Endothelial cell of umbilical vein (primary cell): ENCODE data around the gene FAM217A. TPM values are rescaled to one million over a fixed set of nuclear protein-coding genes. Genes with fewer than 3 reads are reported as not detected.

Experiments used
- BruUV-seq: library from RNA; stranded (reverse); fragments of 400-500 nt; replicated peaks from 2 replicates; lab custom pipeline; 2021; lab: Mats Ljungman, UMichigan
- CTCF ChIA-PET: fragments of 300-600, 350-600 bp; sonication (Branson Sonifier 250); formaldehyde crosslinking; loops from one replicate; lab custom pipeline; 2021; ENCODE audit warnings: antibody characterized with exemption, inconsistent platforms; lab: Charles Lee
- POLR2A ChIA-PET: fragments of 300-600, 350-600 bp; sonication (Branson Sonifier 250); formaldehyde crosslinking; loops from one replicate; lab custom pipeline; 2021; ENCODE audit warnings: antibody characterized with exemption, inconsistent platforms; lab: Charles Lee
- DNase-seq: peaks from one replicate; pipeline ENCODE4 v3.0.0-alpha.2; 2011; ENCODE audit warnings: low read depth, low spot score
- FAIRE-seq: peaks from 2 replicates; lab custom pipeline; 2011; peaks lifted over from hg19 to GRCh38; lab: Jason Lieb, UNC
- H2AFZ ChIP-seq: 2 replicates; pipeline ENCODE4 v1.6.0; 2012; ENCODE audit warnings: low read depth, low read length, control low read depth, inconsistent platforms
- H3K27ac ChIP-seq: 2 replicates; pipeline ENCODE4 v1.5.1; 2011; ENCODE audit warnings: low read depth, mild to moderate bottlenecking, control low read depth, low read length, moderate library complexity; ENCODE audit not compliant: insufficient read depth
- H3K27me3 ChIP-seq, 2 experiments: 2 replicates each; pipeline versions ENCODE4 v1.6.0 to v1.6.1; 2011; ENCODE audit warnings: low read length in 2 of 2, mixed read lengths in 1 of 2; ENCODE audit not compliant: control insufficient read depth in 2 of 2, insufficient read depth in 2 of 2
- H3K36me3 ChIP-seq, 2 experiments: 2 replicates in 1 of 2; 3 replicates in 1 of 2; pipeline ENCODE4 v1.5.1; 2011; ENCODE audit warnings: low read length in 2 of 2, mild to moderate bottlenecking in 1 of 2, moderate library complexity in 1 of 2; ENCODE audit not compliant: control insufficient read depth in 2 of 2, insufficient read depth in 2 of 2; ENCODE audit errors: extremely low read depth in 1 of 2
- H3K4me1 ChIP-seq: 3 replicates; pipeline ENCODE4 v1.5.1; 2011; ENCODE audit warnings: mild to moderate bottlenecking, low read length; ENCODE audit not compliant: control insufficient read depth, insufficient read depth; ENCODE audit errors: extremely low read depth
- H3K4me2 ChIP-seq: 2 replicates; pipeline ENCODE4 v1.6.1; 2011; ENCODE audit warnings: low read length, control low read depth, mixed read lengths; ENCODE audit not compliant: insufficient read depth
- H3K4me3 ChIP-seq, 3 experiments: fragments of 200-600 bp in 1 of 3; sonication (generic), shearing (Covaris generic) in 1 of 3; replicated peaks in 1 of 3; 2 replicates each; pipeline ENCODE4 v1.5.1; 2011 to 2016; ENCODE audit warnings: control low read depth in 3 of 3, low read length in 3 of 3, mild to moderate bottlenecking in 2 of 3, inconsistent platforms in 1 of 3, low read depth in 1 of 3, moderate library complexity in 1 of 3; ENCODE audit not compliant: insufficient read depth in 1 of 3
- H3K79me2 ChIP-seq: 2 replicates; pipeline ENCODE4 v1.6.0; 2012; ENCODE audit warnings: low read length, inconsistent platforms; ENCODE audit not compliant: control insufficient read depth, insufficient read depth
- H3K9ac ChIP-seq: replicated peaks from 2 replicates; pipeline ENCODE3; 2011; ENCODE audit warnings: low read length, control low read depth; ENCODE audit not compliant: insufficient read depth; ENCODE audit errors: extremely low read depth
- H3K9me1 ChIP-seq: replicated peaks from 3 replicates; pipeline ENCODE4 v1.6.0; 2011; ENCODE audit warnings: mild to moderate bottlenecking, low read length; ENCODE audit not compliant: control insufficient read depth, insufficient read depth; ENCODE audit errors: extremely low read depth
- H3K9me3 ChIP-seq: replicated peaks from 2 replicates; pipeline ENCODE4 v1.5.1; 2012; ENCODE audit warnings: low read length, inconsistent platforms; ENCODE audit not compliant: control insufficient read depth, insufficient read depth
- H4K20me1 ChIP-seq: replicated peaks from 2 replicates; pipeline ENCODE3; 2011; ENCODE audit warnings: mild to moderate bottlenecking, low read length; ENCODE audit not compliant: control insufficient read depth, insufficient read depth; ENCODE audit errors: extremely low read depth
- EZH2 ChIP-seq: IDR thresholded peaks from 2 replicates; pipeline ENCODE4 v1.6.1; 2012; ENCODE audit warnings: borderline replicate concordance, low read depth, mild to moderate bottlenecking, moderate library complexity, low read length, inconsistent platforms; ENCODE audit not compliant: severe bottlenecking
- FOS ChIP-seq: IDR thresholded peaks from 2 replicates; pipeline ENCODE4 v1.6.1; 2011; ENCODE audit warnings: mild to moderate bottlenecking, low read length, moderate library complexity, borderline replicate concordance; ENCODE audit not compliant: insufficient read depth
- GATA2 ChIP-seq: IDR thresholded peaks from 2 replicates; pipeline ENCODE4 v1.7.0; 2011; ENCODE audit warnings: low read depth, mild to moderate bottlenecking, moderate library complexity, mixed read lengths, low read length; ENCODE audit not compliant: insufficient read length, insufficient read depth
- JUN ChIP-seq: IDR thresholded peaks from 2 replicates; pipeline ENCODE4 v1.6.1; 2011; ENCODE audit warnings: borderline replicate concordance, low read depth; ENCODE audit not compliant: insufficient read length, insufficient read depth
- MYC ChIP-seq: IDR thresholded peaks from one replicate; pipeline ENCODE4 v1.6.1; 2011; ENCODE audit warnings: mild to moderate bottlenecking, low read depth, low read length
- POLR2A ChIP-seq: IDR thresholded peaks from 2 replicates; pipeline ENCODE4 v1.6.1; 2012; ENCODE audit warnings: low read depth, mild to moderate bottlenecking, control low read depth, low read length
- POLR2AphosphoS5 ChIP-seq: IDR thresholded peaks from 2 replicates; pipeline ENCODE4 v1.6.1; 2012; ENCODE audit warnings: low read depth, mild to moderate bottlenecking, control low read depth, low read length, moderate library complexity; ENCODE audit not compliant: insufficient read depth
- dilution Hi-C: fragments of 300-500 bp; cut with MboI; formaldehyde crosslinking; loops from one replicate; pipeline ENCODE4 v1.15.0; 2019; ENCODE audit warnings: low sequenced_read_pairs; ENCODE audit not compliant: extremely low pct_ligation_motif_present
- intact Hi-C: fragments of 100-400 bp; cut with micrococcal nuclease; formaldehyde crosslinking; loops from one replicate; pipeline ENCODE4 v1.10.0; 2022
- polyA plus RNA-seq, 4 experiments: library from polyadenylated mRNA; depleted of rRNA in 3 of 4; stranded (reverse) in 3 of 4; unstranded in 1 of 4; fragments of >200 nt; gene quantifications; 2 replicates each; pipeline versions ENCODE4 v1.2.1 to v1.2.3, GENCODE V29; 2011 to 2012; ENCODE audit warnings: missing spikeins in 1 of 4
- total RNA-seq: library from RNA; stranded (reverse); gene quantifications from 2 replicates; pipeline ENCODE4 v1.2.3, GENCODE V29; 2021
- TF ChIP-seq, protein P1 (sequence below), 2 donors: IDR thresholded peaks; 1 replicate in 1 of 2; 2 replicates in 1 of 2; pipeline ENCODE4 v1.5.1; 2011; ENCODE audit warnings: low read length in 2 of 2, mild to moderate bottlenecking in 2 of 2, moderate library complexity in 2 of 2, control low read depth in 1 of 2, inconsistent platforms in 1 of 2, low read depth in 1 of 2; ENCODE audit not compliant: insufficient read depth in 1 of 2; ENCODE audit errors: extremely low read depth in 1 of 2
- TF ChIP-seq, protein P2 (sequence below): IDR thresholded peaks from 2 replicates; pipeline ENCODE4 v1.6.1; 2011; ENCODE audit not compliant: insufficient read depth, insufficient read length

Gene FAM217A
- total and polyA plus RNA-seq, 2 donors (not counting 3 experiments of a cell fraction or from before 2014, with no cell fraction given) = not detected

DNA sequence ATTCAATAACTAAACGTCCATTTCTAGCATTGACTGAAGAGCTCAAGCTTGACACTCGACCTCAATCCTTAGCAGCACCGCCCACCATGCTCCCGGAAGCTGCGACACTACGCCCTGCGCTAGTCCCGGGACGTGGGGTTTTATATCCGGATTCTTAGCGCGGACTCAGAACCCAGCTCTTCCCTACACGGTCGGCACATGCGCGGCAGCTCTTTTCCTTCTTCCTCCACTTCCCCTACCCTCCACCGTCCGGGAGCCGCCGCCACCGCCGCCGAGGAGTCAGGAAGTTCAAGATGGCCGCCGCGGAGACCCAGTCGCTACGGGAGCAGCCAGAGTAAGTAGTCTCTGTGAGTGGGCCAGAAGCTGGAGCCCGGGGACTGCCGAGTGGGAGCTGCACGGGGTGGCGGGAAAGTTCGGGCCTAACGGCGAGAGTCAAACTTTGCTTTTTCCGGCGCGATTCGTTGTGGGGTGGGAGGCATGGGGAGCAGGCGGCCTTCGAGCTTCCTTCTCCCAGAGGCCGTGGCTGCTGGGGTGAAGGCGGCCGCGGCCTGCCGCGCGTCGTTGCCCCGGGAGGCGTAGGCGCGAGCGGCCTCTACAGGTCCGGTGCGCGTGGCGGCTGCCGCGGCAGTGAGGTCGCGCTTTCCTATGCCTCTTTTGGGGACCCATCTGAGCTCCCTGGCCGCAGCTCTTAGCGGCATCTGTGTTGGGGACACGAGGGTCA is 57.6 kb downstream of the FAM217A start:
- no peaks in the 10 kb centered on the region for H3K9me3 ChIP-seq
- peak overlapping the region; percentile 91 to 98 (median 92) for H3K4me3 ChIP-seq
- peak; percentile 93 for FAIRE-seq
- peak overlapping the region; percentile 95 for H3K4me2 ChIP-seq
- peak overlapping the region; percentile 69 for H2AFZ ChIP-seq
- ChIA-PET CTCF (interaction anchor here (0.8 to 2.0 kb wide), 23 partner anchors 8 to 280 kb away, joined by 3 to 11 read pairs (median 4); partner anchors contain the start of genes ECI2 and FAM50B), POLR2A (interaction anchor here (0.6 to 1.5 kb wide), 6 partner anchors 12 to 1050 kb away, joined by 3 to 12 read pairs (median 4); partner anchors contain the start of genes ECI2 and SERPINB6)
- H3K79me2 ChIP-seq = peaks cover 56% of the 10 kb centered on the region
- H4K20me1 ChIP-seq = peaks cover 3% of the 10 kb centered on the region
- no peaks in the 10 kb centered on the region for H3K9me1 ChIP-seq
- DNase-seq = peak; percentile 98
- dilution Hi-C loops = no loop called here
- H3K27ac ChIP-seq = peak overlapping the region; percentile 86
- no TSS peak for BruUV-seq
- no peaks in the 10 kb centered on the region for H3K36me3 ChIP-seq
- H3K4me1 ChIP-seq = peaks cover 29% of the 10 kb centered on the region
- no peaks in the 10 kb centered on the region for H3K27me3 ChIP-seq
- intact Hi-C loops = loop anchor here (1.0 kb wide), 1 partner anchor 115 kb away; no protein-coding TSS in a partner anchor
- TF ChIP-seq POLR2AphosphoS5 (peak; percentile 70), GATA2 (no peak), POLR2A (peak; percentile 77), FOS (no peak), JUN (no peak), MYC (no peak), EZH2 (no peak)
- TF ChIP-seq, protein P1, sequence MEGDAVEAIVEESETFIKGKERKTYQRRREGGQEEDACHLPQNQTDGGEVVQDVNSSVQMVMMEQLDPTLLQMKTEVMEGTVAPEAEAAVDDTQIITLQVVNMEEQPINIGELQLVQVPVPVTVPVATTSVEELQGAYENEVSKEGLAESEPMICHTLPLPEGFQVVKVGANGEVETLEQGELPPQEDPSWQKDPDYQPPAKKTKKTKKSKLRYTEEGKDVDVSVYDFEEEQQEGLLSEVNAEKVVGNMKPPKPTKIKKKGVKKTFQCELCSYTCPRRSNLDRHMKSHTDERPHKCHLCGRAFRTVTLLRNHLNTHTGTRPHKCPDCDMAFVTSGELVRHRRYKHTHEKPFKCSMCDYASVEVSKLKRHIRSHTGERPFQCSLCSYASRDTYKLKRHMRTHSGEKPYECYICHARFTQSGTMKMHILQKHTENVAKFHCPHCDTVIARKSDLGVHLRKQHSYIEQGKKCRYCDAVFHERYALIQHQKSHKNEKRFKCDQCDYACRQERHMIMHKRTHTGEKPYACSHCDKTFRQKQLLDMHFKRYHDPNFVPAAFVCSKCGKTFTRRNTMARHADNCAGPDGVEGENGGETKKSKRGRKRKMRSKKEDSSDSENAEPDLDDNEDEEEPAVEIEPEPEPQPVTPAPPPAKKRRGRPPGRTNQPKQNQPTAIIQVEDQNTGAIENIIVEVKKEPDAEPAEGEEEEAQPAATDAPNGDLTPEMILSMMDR (IDR thresholded peaks at IDR 0.05; ENCODE audit: extremely low read depth in 1 of 2, insufficient read depth in 1 of 2, low read depth in 1 of 2, low read length in 2 of 2) = peak in 1 of 2 donors; percentile 28
- TF ChIP-seq, protein P2, sequence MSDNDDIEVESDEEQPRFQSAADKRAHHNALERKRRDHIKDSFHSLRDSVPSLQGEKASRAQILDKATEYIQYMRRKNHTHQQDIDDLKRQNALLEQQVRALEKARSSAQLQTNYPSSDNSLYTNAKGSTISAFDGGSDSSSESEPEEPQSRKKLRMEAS = no peak
- peak overlapping the region; percentile 91 for H3K9ac ChIP-seq
